Ovary (tissue), 3 donors: ENCODE results near the gene MYOZ2.

ENCODE experiments used
- CTCF ChIP-seq, 3 donors: fragments of 450-650 bp in 2 of 3; fragments of 200-600 bp in 1 of 3; IDR thresholded peaks; one replicate each; pipeline versions ENCODE4 v1.5.1 to v1.8.0; 2016 to 2022; ENCODE audit warnings: antibody characterized with exemption in 3 of 3, mild to moderate bottlenecking in 1 of 3
- POLR2A ChIP-seq: fragments of 450-650 bp; IDR thresholded peaks from one replicate; pipeline ENCODE4 v1.6.1; 2017; ENCODE audit warnings: antibody characterized with exemption, mild to moderate bottlenecking, moderate library complexity
- donor health status: DM: no; HTN: no; CAD: no.

GRCh38 chr4:119231491-119231890 lies 95.9 kb downstream of the MYOZ2 start:
- no peak for TF ChIP-seq POLR2A
- TF ChIP-seq CTCF (IDR thresholded peaks at IDR 0.05) = no peak
